ENCODE data around the gene PROC.

PROC gene

DNA sequence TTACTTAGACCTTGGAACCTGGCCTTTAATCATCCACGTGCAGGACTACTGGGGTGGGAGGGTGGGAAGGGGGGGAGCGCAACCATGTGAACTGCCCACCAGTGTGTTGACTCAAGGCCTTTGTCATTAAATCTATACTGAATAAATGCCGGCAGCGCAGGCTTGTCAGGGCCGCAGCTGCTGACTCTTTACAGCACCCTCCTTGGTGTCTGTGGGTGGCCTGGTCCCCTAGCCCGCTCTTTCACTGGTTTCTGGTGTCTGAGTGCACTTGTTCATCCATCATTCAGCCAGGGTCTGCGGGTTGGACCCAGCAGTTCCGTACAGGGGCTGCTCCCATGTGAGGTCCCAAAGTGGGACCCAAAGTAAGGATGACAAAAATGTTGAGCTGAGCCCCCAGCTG lies 42.0 kb upstream of the PROC start:
- Histone ChIP-seq H2BK12ac (ENCODE audit: low read length) (no peak overlapping the region), H4K91ac (ENCODE audit: low read depth, low read length, poor library complexity) (no peak overlapping the region), H3K79me1 (ENCODE audit: low read depth, low read length) (peaks cover 5% of the 10 kb centered on the region), H3K36me3 (replicated peaks in 1 of 2; ENCODE audit: control insufficient read depth in 2 of 2, insufficient read depth in 2 of 2, low read length in 2 of 2) (peaks cover 0 to 4% of the 10 kb centered on the region in 2 donors), H2AK5ac (ENCODE audit: low read depth, low read length) (no peak overlapping the region), H3K14ac (ENCODE audit: low read length) (no peak overlapping the region), H3K4ac (ENCODE audit: low read length) (no peak overlapping the region), H3K9ac (ENCODE audit: low read depth, low read length, poor library complexity) (no peak overlapping the region), H2BK5ac (ENCODE audit: low read length) (no peak overlapping the region), H4K8ac (ENCODE audit: low read depth, low read length) (no peak overlapping the region), H3K18ac (ENCODE audit: low read length) (no peak overlapping the region), H3K27ac (replicated peaks; ENCODE audit: low read length) (no peak overlapping the region), H2BK15ac (ENCODE audit: low read length) (no peak overlapping the region), H3K4me2 (ENCODE audit: insufficient read depth, low read length, poor library complexity, severe bottlenecking) (no peak overlapping the region), H3K9me3 (replicated peaks in 1 of 2; ENCODE audit: control insufficient read depth in 2 of 2, insufficient read depth in 1 of 2, low read depth in 1 of 2, low read length in 2 of 2) (peaks cover 12 to 52% of the 10 kb centered on the region in 2 donors), H3K23ac (ENCODE audit: low read depth, low read length, poor library complexity) (no peak overlapping the region), H2AFZ (ENCODE audit: low read length) (no peak overlapping the region), H3K27me3 (ENCODE audit: control insufficient read depth in 3 of 3, insufficient read depth in 3 of 3, low read depth in 1 of 3, low read length in 3 of 3) (no peaks in the 10 kb centered on the region), H2BK120ac (ENCODE audit: low read depth, low read length) (no peak overlapping the region), H3K4me3 (ENCODE audit: low read length in 2 of 2) (peak overlapping the region in 1 of 2 donors; percentile 50), H3K4me1 (ENCODE audit: control insufficient read depth in 2 of 2, insufficient read depth in 1 of 2, low read depth in 1 of 2, low read length in 2 of 2) (no peaks in the 10 kb centered on the region)
- no CpG with 5 or more reads among the region's 8 CpGs for WGBS, 2 donors (ENCODE audit: extremely low coverage in 2 of 2, insufficient read length in 2 of 2, insufficient replicate concordance in 1 of 2)
- no peak for DNase-seq (ENCODE audit: low spot score)

DNA sequence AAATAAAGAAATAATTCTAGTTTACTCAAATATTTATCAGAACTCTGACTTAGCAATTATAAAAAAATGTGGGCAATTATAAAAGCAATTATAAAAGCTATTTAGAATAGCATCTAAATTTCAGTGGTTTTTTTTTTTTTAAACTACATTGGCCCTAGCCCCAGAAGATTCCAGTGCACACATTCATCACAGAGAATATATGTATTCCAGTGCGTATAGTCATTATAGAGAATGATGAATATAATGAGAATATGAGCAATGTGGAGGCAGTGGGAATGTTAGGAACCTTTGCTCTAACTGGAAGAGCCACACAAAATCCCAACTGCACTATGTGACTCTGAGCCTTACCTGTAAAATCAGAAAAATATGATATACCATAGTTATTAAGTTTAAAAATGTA lies 41.0 kb upstream of the PROC start:
- Histone ChIP-seq H2BK120ac (ENCODE audit: low read depth, low read length) (no peak overlapping the region), H3K9ac (ENCODE audit: low read depth, low read length, poor library complexity) (no peak overlapping the region), H3K4ac (ENCODE audit: low read length) (no peak overlapping the region), H2BK5ac (ENCODE audit: low read length) (no peak overlapping the region), H3K14ac (ENCODE audit: low read length) (no peak overlapping the region), H3K9me3 (replicated peaks in 1 of 2; ENCODE audit: control insufficient read depth in 2 of 2, insufficient read depth in 1 of 2, low read depth in 1 of 2, low read length in 2 of 2) (peaks cover 11 to 49% of the 10 kb centered on the region in 2 donors), H2AFZ (ENCODE audit: low read length) (no peak overlapping the region), H3K27ac (replicated peaks; ENCODE audit: low read length) (no peak overlapping the region), H3K79me1 (ENCODE audit: low read depth, low read length) (peaks cover 5% of the 10 kb centered on the region), H2BK15ac (ENCODE audit: low read length) (no peak overlapping the region), H4K8ac (ENCODE audit: low read depth, low read length) (no peak overlapping the region), H3K36me3 (replicated peaks in 1 of 2; ENCODE audit: control insufficient read depth in 2 of 2, insufficient read depth in 2 of 2, low read length in 2 of 2) (peaks cover 0 to 4% of the 10 kb centered on the region in 2 donors), H3K4me3 (ENCODE audit: low read length in 2 of 2) (no peak overlapping the region), H2AK5ac (ENCODE audit: low read depth, low read length) (no peak overlapping the region), H2BK12ac (ENCODE audit: low read length) (no peak overlapping the region), H3K23ac (ENCODE audit: low read depth, low read length, poor library complexity) (no peak overlapping the region), H3K4me1 (ENCODE audit: control insufficient read depth in 2 of 2, insufficient read depth in 1 of 2, low read depth in 1 of 2, low read length in 2 of 2) (no peaks in the 10 kb centered on the region), H3K18ac (ENCODE audit: low read length) (no peak overlapping the region), H4K91ac (ENCODE audit: low read depth, low read length, poor library complexity) (no peak overlapping the region), H3K27me3 (ENCODE audit: control insufficient read depth in 3 of 3, insufficient read depth in 3 of 3, low read depth in 1 of 3, low read length in 3 of 3) (no peaks in the 10 kb centered on the region), H3K4me2 (ENCODE audit: insufficient read depth, low read length, poor library complexity, severe bottlenecking) (no peak overlapping the region)
- WGBS, 2 donors (ENCODE audit: extremely low coverage in 2 of 2, insufficient read length in 2 of 2, insufficient replicate concordance in 1 of 2) = 100% methylated on average over 1 of the region's 1 CpG; no CpG with 5 or more reads in 1 of the 2 donors
- DNase-seq (ENCODE audit: low spot score) = no peak

DNA sequence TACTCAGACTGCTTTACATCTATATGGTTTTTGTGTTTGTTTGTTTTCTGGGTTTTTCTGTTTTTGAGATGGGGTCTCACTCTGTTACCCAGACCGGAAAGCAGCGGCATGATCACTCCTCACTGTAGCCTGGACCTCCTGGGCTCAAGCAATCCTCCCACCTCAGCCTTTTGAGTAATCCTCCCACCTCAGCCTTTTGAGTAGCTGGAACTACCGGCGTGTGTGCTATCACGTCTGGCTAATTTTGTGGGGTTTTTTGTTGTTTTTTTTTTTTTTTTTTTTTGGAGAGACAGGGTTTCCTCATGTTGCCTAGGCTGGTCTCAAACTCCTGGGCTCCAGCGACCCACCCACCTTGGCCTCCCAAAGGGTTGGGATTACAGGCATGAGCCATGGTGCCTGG lies 39.5 kb upstream of the PROC start:
- Histone ChIP-seq H2BK12ac (ENCODE audit: low read length) (no peak overlapping the region), H3K23ac (ENCODE audit: low read depth, low read length, poor library complexity) (no peak overlapping the region), H2BK15ac (ENCODE audit: low read length) (no peak overlapping the region), H2AK5ac (ENCODE audit: low read depth, low read length) (no peak overlapping the region), H3K9me3 (replicated peaks in 1 of 2; ENCODE audit: control insufficient read depth in 2 of 2, insufficient read depth in 1 of 2, low read depth in 1 of 2, low read length in 2 of 2) (peaks cover 8 to 38% of the 10 kb centered on the region in 2 donors), H3K14ac (ENCODE audit: low read length) (no peak overlapping the region), H3K9ac (ENCODE audit: low read depth, low read length, poor library complexity) (no peak overlapping the region), H3K27me3 (ENCODE audit: control insufficient read depth in 3 of 3, insufficient read depth in 3 of 3, low read depth in 1 of 3, low read length in 3 of 3) (no peaks in the 10 kb centered on the region), H3K36me3 (replicated peaks in 1 of 2; ENCODE audit: control insufficient read depth in 2 of 2, insufficient read depth in 2 of 2, low read length in 2 of 2) (peaks cover 0 to 4% of the 10 kb centered on the region in 2 donors), H2BK120ac (ENCODE audit: low read depth, low read length) (no peak overlapping the region), H3K18ac (ENCODE audit: low read length) (no peak overlapping the region), H3K79me1 (ENCODE audit: low read depth, low read length) (peaks cover 8% of the 10 kb centered on the region), H3K27ac (replicated peaks; ENCODE audit: low read length) (no peak overlapping the region), H3K4ac (ENCODE audit: low read length) (no peak overlapping the region), H3K4me3 (ENCODE audit: low read length in 2 of 2) (no peak overlapping the region), H2AFZ (ENCODE audit: low read length) (no peak overlapping the region), H2BK5ac (ENCODE audit: low read length) (no peak overlapping the region), H3K4me2 (ENCODE audit: insufficient read depth, low read length, poor library complexity, severe bottlenecking) (no peak overlapping the region), H3K4me1 (ENCODE audit: control insufficient read depth in 2 of 2, insufficient read depth in 1 of 2, low read depth in 1 of 2, low read length in 2 of 2) (no peaks in the 10 kb centered on the region), H4K91ac (ENCODE audit: low read depth, low read length, poor library complexity) (no peak overlapping the region), H4K8ac (ENCODE audit: low read depth, low read length) (no peak overlapping the region)
- DNase-seq (ENCODE audit: low spot score) = no peak
- WGBS, 2 donors (ENCODE audit: extremely low coverage in 2 of 2, insufficient read length in 2 of 2, insufficient replicate concordance in 1 of 2) = no CpG with 5 or more reads among the region's 6 CpGs

DNA sequence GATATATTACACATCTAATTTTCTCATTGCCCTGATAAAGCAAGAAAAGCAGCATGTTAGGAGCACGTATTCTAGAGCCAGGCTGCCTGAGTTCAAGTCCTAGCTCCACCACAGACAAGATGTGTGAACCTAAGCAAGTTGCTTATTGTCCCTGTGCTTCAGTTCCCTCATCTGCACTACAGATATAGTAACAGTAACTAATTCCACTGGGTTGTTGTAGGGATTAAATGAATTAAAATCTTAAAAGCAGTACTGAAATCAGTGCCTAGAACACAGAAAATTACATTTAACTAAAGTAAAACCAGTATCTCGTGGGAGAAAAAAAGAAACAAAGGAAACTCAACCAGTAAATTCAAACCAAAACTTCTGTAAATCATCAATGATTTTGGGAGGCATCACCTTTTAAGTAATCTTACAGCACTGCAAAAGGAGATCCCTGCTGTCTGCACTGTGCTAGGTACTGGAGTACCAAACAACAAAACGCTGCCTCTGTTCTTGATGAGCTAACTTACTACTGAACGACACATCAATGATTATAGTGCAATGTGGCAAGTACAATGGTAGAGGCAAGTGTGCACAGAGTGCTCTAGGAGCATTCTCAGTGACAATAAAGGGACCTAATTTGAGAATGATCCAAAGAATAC lies 38.4 kb upstream of the PROC start:
- Histone ChIP-seq H3K23ac (ENCODE audit: low read depth, low read length, poor library complexity) (no peak overlapping the region), H3K4me3 (ENCODE audit: low read length in 2 of 2) (no peak overlapping the region), H3K79me1 (ENCODE audit: low read depth, low read length) (peaks cover 8% of the 10 kb centered on the region), H2BK5ac (ENCODE audit: low read length) (no peak overlapping the region), H2BK12ac (ENCODE audit: low read length) (no peak overlapping the region), H3K9me3 (replicated peaks in 1 of 2; ENCODE audit: control insufficient read depth in 2 of 2, insufficient read depth in 1 of 2, low read depth in 1 of 2, low read length in 2 of 2) (peaks cover 8 to 31% of the 10 kb centered on the region in 2 donors), H2BK120ac (ENCODE audit: low read depth, low read length) (no peak overlapping the region), H3K27me3 (ENCODE audit: control insufficient read depth in 3 of 3, insufficient read depth in 3 of 3, low read depth in 1 of 3, low read length in 3 of 3) (no peaks in the 10 kb centered on the region), H4K91ac (ENCODE audit: low read depth, low read length, poor library complexity) (no peak overlapping the region), H3K36me3 (replicated peaks in 1 of 2; ENCODE audit: control insufficient read depth in 2 of 2, insufficient read depth in 2 of 2, low read length in 2 of 2) (peaks cover 0 to 7% of the 10 kb centered on the region in 2 donors), H3K27ac (replicated peaks; ENCODE audit: low read length) (no peak overlapping the region), H3K9ac (ENCODE audit: low read depth, low read length, poor library complexity) (no peak overlapping the region), H2AFZ (ENCODE audit: low read length) (no peak overlapping the region), H4K8ac (ENCODE audit: low read depth, low read length) (no peak overlapping the region), H3K18ac (ENCODE audit: low read length) (no peak overlapping the region), H2BK15ac (ENCODE audit: low read length) (no peak overlapping the region), H2AK5ac (ENCODE audit: low read depth, low read length) (no peak overlapping the region), H3K4me2 (ENCODE audit: insufficient read depth, low read length, poor library complexity, severe bottlenecking) (no peak overlapping the region), H3K14ac (ENCODE audit: low read length) (no peak overlapping the region), H3K4me1 (ENCODE audit: control insufficient read depth in 2 of 2, insufficient read depth in 1 of 2, low read depth in 1 of 2, low read length in 2 of 2) (no peaks in the 10 kb centered on the region), H3K4ac (ENCODE audit: low read length) (no peak overlapping the region)
- DNase-seq (ENCODE audit: low spot score) = no peak
- no CpG with 5 or more reads among the region's 4 CpGs for WGBS, 2 donors (ENCODE audit: extremely low coverage in 2 of 2, insufficient read length in 2 of 2, insufficient replicate concordance in 1 of 2)
